GM12874 (cell line): ENCODE data around the gene EPB41L1.

Experiments used
- CTCF ChIP-seq: IDR thresholded peaks from 2 replicates; pipeline ENCODE4 v1.5.1; 2011; ENCODE audit warnings: low read depth, mild to moderate bottlenecking, control low read depth, low read length, moderate library complexity; ENCODE audit not compliant: insufficient read depth

Gene EPB41L1

GRCh38 chr20:36155991-36156390 lies 1.5 kb downstream of the EPB41L1 start:
- TF ChIP-seq CTCF, result no peak; the same call in 1 of the 2 replicates

GRCh38 chr20:36157610-36158009 lies 3.1 kb downstream of the EPB41L1 start:
- TF ChIP-seq CTCF, result no peak

GRCh38 chr20:36158160-36158741 lies 3.7 kb downstream of the EPB41L1 start:
- TF ChIP-seq CTCF, result no peak

- TF ChIP-seq CTCF, result no peak
Measured at GRCh38 chr20:36159833-36160232, 5.3 kb downstream of the EPB41L1 start.

GRCh38 chr20:36162272-36162966 lies 7.9 kb downstream of the EPB41L1 start:
- TF ChIP-seq CTCF, result no peak

GRCh38 chr20:36167902-36168503 lies 13.5 kb downstream of the EPB41L1 start:
- no peak for TF ChIP-seq CTCF

- TF ChIP-seq CTCF, result no peak
Measured at GRCh38 chr20:36170542-36171215, 16.1 kb downstream of the EPB41L1 start.
